RWPE1 (cell line): ENCODE data around the gene NBEAL1.
"Not testable (repeated sequence)": the region's sequence is repeated elsewhere in the genome, so short reads cannot be mapped to it uniquely, and the experiment has no call there.

ENCODE experiments used
- CTCF ChIA-PET: fragments of 350-600 bp; sonication (Branson Sonifier 250); formaldehyde crosslinking; extraction: SDS; loops from one replicate; lab custom pipeline; 2021; lab: Yijun Ruan, JAX
- POLR2A ChIA-PET: fragments of 400-600 bp; formaldehyde crosslinking; extraction: SDS; loops from one replicate; lab custom pipeline; 2020; ENCODE audit warnings: antibody characterized with exemption; ENCODE audit not compliant: low non-redundant PET; lab: Yijun Ruan, JAX
- DNase-seq: peaks from one replicate; pipeline ENCODE4 v3.0.0; 2012; ENCODE audit warnings: low spot score
- H3K27ac ChIP-seq: fragments of 450-650 bp; 2 replicates; pipeline ENCODE4 v1.5.1; 2017
- TF ChIP-seq, protein P1 (sequence below): fragments of 450-650 bp; conservative IDR thresholded peaks from 2 replicates; pipeline ENCODE4 v1.5.1; 2017; ENCODE audit warnings: low read depth, mild to moderate bottlenecking

The NBEAL1 gene

DNA sequence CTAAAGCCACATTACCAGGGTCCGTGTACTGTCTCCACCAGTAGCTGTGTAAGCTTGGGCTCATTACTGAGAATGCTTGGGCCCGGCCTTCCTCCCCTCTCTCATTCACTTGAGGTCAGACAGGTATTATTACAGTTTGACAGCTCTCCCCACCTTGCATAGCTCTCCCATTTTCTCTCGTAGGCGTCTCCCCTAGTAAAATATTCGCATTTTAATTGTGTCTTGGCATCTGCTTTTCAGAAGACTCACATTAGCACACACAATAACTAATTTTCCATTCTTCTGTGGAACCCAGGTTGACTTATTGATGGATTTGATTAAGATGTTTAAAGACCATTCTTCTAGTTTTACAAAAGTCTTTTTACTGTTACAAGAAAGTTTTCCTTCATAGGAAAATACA, 153.1 kb downstream of the NBEAL1 start:
- H3K27ac ChIP-seq: no peak overlapping the region
- ChIA-PET CTCF (interaction anchor here (0.5 to 1.1 kb wide), 2 partner anchors 16 to 71 kb away, joined by 3 read pairs; partner anchors contain the start of gene CYP20A1), POLR2A (no interaction called here)
- no peak for DNase-seq
- TF ChIP-seq, protein P1, sequence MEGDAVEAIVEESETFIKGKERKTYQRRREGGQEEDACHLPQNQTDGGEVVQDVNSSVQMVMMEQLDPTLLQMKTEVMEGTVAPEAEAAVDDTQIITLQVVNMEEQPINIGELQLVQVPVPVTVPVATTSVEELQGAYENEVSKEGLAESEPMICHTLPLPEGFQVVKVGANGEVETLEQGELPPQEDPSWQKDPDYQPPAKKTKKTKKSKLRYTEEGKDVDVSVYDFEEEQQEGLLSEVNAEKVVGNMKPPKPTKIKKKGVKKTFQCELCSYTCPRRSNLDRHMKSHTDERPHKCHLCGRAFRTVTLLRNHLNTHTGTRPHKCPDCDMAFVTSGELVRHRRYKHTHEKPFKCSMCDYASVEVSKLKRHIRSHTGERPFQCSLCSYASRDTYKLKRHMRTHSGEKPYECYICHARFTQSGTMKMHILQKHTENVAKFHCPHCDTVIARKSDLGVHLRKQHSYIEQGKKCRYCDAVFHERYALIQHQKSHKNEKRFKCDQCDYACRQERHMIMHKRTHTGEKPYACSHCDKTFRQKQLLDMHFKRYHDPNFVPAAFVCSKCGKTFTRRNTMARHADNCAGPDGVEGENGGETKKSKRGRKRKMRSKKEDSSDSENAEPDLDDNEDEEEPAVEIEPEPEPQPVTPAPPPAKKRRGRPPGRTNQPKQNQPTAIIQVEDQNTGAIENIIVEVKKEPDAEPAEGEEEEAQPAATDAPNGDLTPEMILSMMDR: no peak

DNA sequence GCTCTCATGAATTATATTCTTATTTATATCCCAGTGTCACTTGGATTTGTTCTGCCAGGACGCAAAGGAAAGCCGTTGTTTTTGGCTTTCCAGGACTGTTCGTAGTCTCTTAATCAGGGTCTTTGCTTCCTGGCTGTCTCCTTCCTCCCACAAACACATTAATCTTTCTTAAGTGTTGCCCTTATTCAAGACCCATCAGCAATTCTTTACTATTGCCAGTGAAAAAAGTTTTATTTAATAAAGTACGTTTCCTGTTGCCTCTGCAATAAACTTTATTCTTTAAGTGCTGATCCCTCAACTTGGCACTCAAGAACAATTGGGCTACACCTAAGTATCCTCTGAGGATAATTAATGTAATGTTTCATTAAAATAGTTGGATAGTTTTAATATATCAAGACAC, 155.8 kb downstream of the NBEAL1 start:
- TF ChIP-seq, protein P1: no peak
- ChIA-PET CTCF (interaction anchor here (0.7 kb wide), 1 partner anchor 496 kb away, joined by 3 read pairs; no protein-coding TSS in a partner anchor), POLR2A (no interaction called here)
- H3K27ac ChIP-seq: no peak overlapping the region
- no peak for DNase-seq

DNA sequence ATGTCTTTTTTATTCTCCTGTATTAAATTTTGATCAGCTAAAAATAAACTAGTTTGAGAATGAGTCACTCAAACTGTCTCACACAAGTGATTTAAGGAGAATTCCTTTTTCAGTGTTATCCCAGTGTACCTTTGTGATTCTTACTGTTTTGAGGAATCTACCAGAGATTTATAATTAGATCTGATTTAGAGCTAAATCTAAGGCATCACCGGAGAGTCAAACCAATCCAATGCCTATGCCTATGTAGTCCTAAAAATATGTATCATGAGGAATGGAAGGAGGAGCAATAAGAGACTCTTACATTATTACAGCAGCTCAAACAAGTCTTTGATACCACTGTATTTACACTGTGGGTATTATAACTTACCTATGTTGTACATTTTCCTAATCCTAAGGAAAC, 160.7 kb downstream of the NBEAL1 start:
- no peak for DNase-seq
- ChIA-PET CTCF (no interaction called here), POLR2A (no interaction called here)
- no peak overlapping the region for H3K27ac ChIP-seq
- TF ChIP-seq, protein P1: no peak

DNA sequence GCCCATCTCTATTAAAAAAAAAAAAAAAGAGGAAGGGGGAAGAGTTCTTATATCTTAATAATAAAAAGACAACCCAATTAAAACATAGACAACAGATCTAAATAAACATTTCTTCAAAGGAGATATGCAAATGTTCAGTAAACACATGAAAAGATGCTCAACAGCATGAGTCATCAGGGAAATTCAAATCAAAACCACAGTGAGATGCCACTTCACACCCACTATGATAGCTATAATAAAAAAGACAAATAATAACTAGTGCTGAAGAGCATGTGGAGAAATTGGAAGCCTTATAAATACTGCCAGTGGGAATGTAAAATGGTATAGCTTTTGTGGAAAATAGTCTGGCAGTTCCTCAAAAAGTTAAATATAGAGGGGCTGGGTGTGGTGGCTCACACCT, 162.7 kb downstream of the NBEAL1 start:
- TF ChIP-seq, protein P1: no peak
- POLR2A ChIA-PET: interaction anchor here (0.7 kb wide), 1 partner anchor 197 kb away, joined by 4 read pairs; no protein-coding TSS in a partner anchor
- no peak for DNase-seq
- no peak overlapping the region for H3K27ac ChIP-seq
- CTCF ChIA-PET: interaction anchor here (0.5 kb wide), 1 partner anchor 27 kb away, joined by 3 read pairs; no protein-coding TSS in a partner anchor

DNA sequence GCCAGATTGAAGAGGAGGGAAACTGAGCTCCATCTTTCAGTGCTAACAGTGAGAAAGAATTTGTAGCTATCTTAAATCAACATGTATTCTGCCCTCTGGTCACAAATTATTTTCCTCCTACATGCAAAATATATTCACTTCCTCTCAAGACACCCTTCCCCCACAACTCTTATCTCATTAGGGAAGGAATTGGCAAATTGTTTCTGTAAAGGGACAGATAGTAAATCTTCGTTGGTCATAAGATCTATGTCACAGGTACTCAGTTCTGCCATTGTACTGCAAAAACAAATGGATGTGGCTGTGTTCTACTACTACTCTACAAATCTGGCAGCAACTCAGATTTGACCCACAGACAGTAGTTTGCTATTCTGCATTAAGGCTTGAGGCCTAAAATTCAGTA, 171.2 kb downstream of the NBEAL1 start:
- no peak for DNase-seq
- POLR2A ChIA-PET: no interaction called here
- CTCF ChIA-PET: no interaction called here
- TF ChIP-seq, protein P1: no peak
- H3K27ac ChIP-seq: no peak overlapping the region

DNA sequence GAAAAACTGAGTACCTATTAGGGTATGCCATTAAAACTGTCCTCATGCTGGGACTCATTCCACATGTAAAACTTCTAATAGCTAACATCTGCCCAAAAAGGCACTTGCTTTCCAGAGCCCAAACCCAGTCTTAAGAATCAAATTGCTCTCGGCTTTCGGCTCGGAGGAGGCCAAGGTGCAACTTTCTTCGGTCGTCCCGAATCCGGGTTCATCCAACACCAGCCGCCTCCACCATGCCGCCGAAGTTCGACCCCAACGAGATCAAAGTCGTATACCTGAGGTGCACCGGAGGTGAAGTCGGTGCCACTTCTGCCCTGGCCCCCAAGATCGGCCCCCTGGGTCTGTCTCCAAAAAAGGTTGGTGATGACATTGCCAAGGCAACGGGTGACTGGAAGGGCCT, 175.9 kb downstream of the NBEAL1 start:
- DNase-seq, H3K27ac ChIP-seq, POLR2A ChIA-PET, CTCF ChIA-PET: not testable (repeated sequence)

DNA sequence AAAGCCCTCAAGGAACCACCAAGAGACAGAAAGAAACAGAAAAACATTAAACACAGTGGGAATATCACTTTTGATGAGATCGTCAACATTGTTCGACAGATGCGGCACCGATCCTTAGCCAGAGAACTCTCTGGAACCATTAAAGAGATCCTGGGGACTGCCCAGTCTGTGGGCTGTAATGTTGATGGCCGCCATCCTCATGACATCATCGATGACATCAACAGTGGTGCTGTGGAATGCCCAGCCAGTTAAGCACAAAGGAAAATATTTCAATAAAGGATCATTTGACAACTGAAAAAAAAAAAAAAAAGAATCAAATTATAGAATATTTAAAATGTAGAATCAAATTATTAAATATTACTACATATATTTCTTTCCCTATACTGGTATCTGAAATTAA, 176.4 kb downstream of the NBEAL1 start:
- H3K27ac ChIP-seq, DNase-seq, CTCF ChIA-PET, POLR2A ChIA-PET: not testable (repeated sequence)
